Neural cell (in vitro differentiated cells): ENCODE results near the gene NEIL1. TPM values are rescaled to one million over a fixed set of nuclear protein-coding genes. Genes with fewer than 3 reads are reported as not detected.

Experiments used
- H2AFZ ChIP-seq: fragments of 200-600, 300-800 bp; sonication (generic), shearing (Covaris generic); 2 replicates; pipeline ENCODE4 v1.6.0; 2014; ENCODE audit warnings: low read depth, mild to moderate bottlenecking, antibody characterized with exemption, low read length, moderate library complexity
- H3F3A ChIP-seq: fragments of 200-600 bp; shearing (Covaris generic); 2 replicates; pipeline ENCODE4 v1.6.1; 2016; ENCODE audit warnings: mild to moderate bottlenecking, moderate library complexity, mixed read lengths, antibody characterized with exemption, low read length; ENCODE audit not compliant: insufficient read depth, poor library complexity, severe bottlenecking
- H3K27ac ChIP-seq: fragments of 200-600, 300-800 bp; sonication (generic), shearing (Covaris generic); 2 replicates; pipeline ENCODE4 v1.5.1; 2014; ENCODE audit warnings: mild to moderate bottlenecking, low read length, moderate library complexity
- H3K27me3 ChIP-seq: fragments of 300-800, 200-600 bp; sonication (generic), shearing (Covaris generic); 2 replicates; pipeline ENCODE4 v1.6.0; 2014; ENCODE audit warnings: mild to moderate bottlenecking, low read depth, low read length, moderate library complexity; ENCODE audit not compliant: insufficient read depth
- H3K36me3 ChIP-seq: fragments of 300-800, 200-600 bp; sonication (generic), shearing (Covaris generic); 2 replicates; pipeline ENCODE4 v1.5.1; 2014; ENCODE audit warnings: mild to moderate bottlenecking, antibody characterized with exemption, low read length, moderate library complexity; ENCODE audit not compliant: insufficient read depth
- H3K4me2 ChIP-seq: fragments of 300-800, 200-600 bp; sonication (generic), shearing (Covaris generic); 2 replicates; pipeline ENCODE4 v1.6.0; 2014; ENCODE audit warnings: mild to moderate bottlenecking, low read length
- H3K4me3 ChIP-seq: fragments of 300-800, 200-600 bp; sonication (generic), shearing (Covaris generic); 2 replicates; pipeline ENCODE4 v1.5.1; 2014; ENCODE audit warnings: mild to moderate bottlenecking, low read length, moderate library complexity
- H3K79me2 ChIP-seq: fragments of 200-600 bp; shearing (Covaris generic); replicated peaks from 2 replicates; pipeline ENCODE4 v1.6.0; 2014; ENCODE audit warnings: mild to moderate bottlenecking, low read length, moderate library complexity; ENCODE audit not compliant: insufficient read depth
- H3K9ac ChIP-seq: fragments of 300-800, 200-600 bp; sonication (generic), shearing (Covaris generic); 2 replicates; pipeline ENCODE4 v1.6.1; 2016; ENCODE audit warnings: mild to moderate bottlenecking, low read length, mixed read lengths
- H3K9me2 ChIP-seq: fragments of 200-600 bp; shearing (Covaris generic); 2 replicates; pipeline ENCODE4 v1.6.1; 2016; ENCODE audit warnings: mild to moderate bottlenecking, low read length, mixed read lengths; ENCODE audit not compliant: insufficient read depth
- H3K9me3 ChIP-seq: fragments of 200-600, 300-800 bp; sonication (generic), shearing (Covaris generic); 2 replicates; pipeline ENCODE4 v1.6.1; 2016; ENCODE audit warnings: mild to moderate bottlenecking, mixed run types, low read length, moderate library complexity, mixed read lengths
- H4K20me1 ChIP-seq: fragments of 200-600 bp; shearing (Covaris generic); 2 replicates; pipeline ENCODE4 v1.6.1; 2016; ENCODE audit warnings: mild to moderate bottlenecking, mixed run types; ENCODE audit not compliant: insufficient read depth
- EP300 ChIP-seq: fragments of 450-650 bp; conservative IDR thresholded peaks from 2 replicates; pipeline ENCODE4 v1.6.1; 2014; ENCODE audit warnings: antibody characterized with exemption, mild to moderate bottlenecking, moderate library complexity; ENCODE audit not compliant: poor library complexity, severe bottlenecking
- EZH2 ChIP-seq: fragments of 200-600, 300-800 bp; shearing (Covaris generic), sonication (generic); IDR thresholded peaks from 2 replicates; pipeline ENCODE4 v1.6.1; 2014; ENCODE audit warnings: antibody characterized with exemption, low read length, borderline replicate concordance, mild to moderate bottlenecking; ENCODE audit not compliant: insufficient read depth, poor library complexity, severe bottlenecking
- MXI1 ChIP-seq: fragments of 450-650 bp; conservative IDR thresholded peaks from 2 replicates; pipeline ENCODE4 v1.6.1; 2014; ENCODE audit warnings: antibody characterized with exemption, mild to moderate bottlenecking; ENCODE audit not compliant: poor library complexity, severe bottlenecking
- POLR2AphosphoS5 ChIP-seq: IDR thresholded peaks from 2 replicates; pipeline ENCODE4 v1.6.1; 2012
- RAD21 ChIP-seq: fragments of 450-650 bp; conservative IDR thresholded peaks from 2 replicates; pipeline ENCODE4 v1.6.1; 2014; ENCODE audit warnings: antibody characterized with exemption, mild to moderate bottlenecking, moderate library complexity
- SMC3 ChIP-seq: fragments of 450-650 bp; conservative IDR thresholded peaks from 2 replicates; pipeline ENCODE4 v1.6.1; 2014; ENCODE audit warnings: antibody characterized with exemption, mild to moderate bottlenecking, moderate library complexity; ENCODE audit not compliant: poor library complexity
- TAF1 ChIP-seq: IDR thresholded peaks from 2 replicates; pipeline ENCODE4 v1.6.1; 2012; ENCODE audit warnings: low read depth
- polyA plus RNA-seq: library from polyadenylated mRNA; depleted of rRNA; stranded (reverse); fragments of >200 nt; gene quantifications from 2 replicates; pipeline ENCODE4 v1.2.3, GENCODE V29; 2014
- TF ChIP-seq, protein P1 (sequence below): IDR thresholded peaks from 2 replicates; pipeline ENCODE4 v1.6.1; 2012; ENCODE audit warnings: borderline replicate concordance
- TF ChIP-seq, protein P2 (sequence below): fragments of 450-650 bp; IDR thresholded peaks from 2 replicates; pipeline ENCODE4 v1.5.1; 2014; ENCODE audit warnings: antibody characterized with exemption, mild to moderate bottlenecking, moderate library complexity; ENCODE audit not compliant: poor library complexity, severe bottlenecking

Gene NEIL1
- polyA plus RNA-seq, 1 donor from 2014 or later = 18.6 TPM

DNA sequence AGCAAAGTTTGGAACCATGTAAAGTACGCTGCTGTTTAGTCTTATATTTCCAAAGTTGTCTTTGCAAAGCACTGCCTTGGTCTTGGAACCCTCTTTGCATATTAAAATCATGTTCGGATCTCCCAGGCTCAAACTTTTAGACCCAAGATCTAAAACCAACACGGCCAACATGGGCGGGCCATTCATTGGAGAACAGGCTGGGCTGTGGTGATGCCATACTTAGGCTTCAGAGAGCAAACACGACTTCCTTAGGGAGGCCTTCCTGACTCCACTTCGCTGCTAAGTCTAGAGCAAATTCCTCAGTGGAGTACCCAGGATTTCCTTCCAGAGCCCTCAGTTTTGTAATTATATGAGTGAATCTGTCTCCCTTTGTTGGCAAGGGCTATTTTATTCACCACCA, 18.0 kb downstream of the NEIL1 start:
- no peaks in the 10 kb centered on the region for H3K36me3 ChIP-seq
- H2AFZ ChIP-seq = no peak overlapping the region
- H3K4me2 ChIP-seq = no peak overlapping the region
- H3K9me2 ChIP-seq = no peaks in the 10 kb centered on the region
- no peaks in the 10 kb centered on the region for H3F3A ChIP-seq
- no peak overlapping the region for H3K27ac ChIP-seq
- H4K20me1 ChIP-seq = no peaks in the 10 kb centered on the region
- H3K27me3 ChIP-seq = no peaks in the 10 kb centered on the region
- H3K9ac ChIP-seq = no peak overlapping the region
- H3K79me2 ChIP-seq = no peaks in the 10 kb centered on the region
- TF ChIP-seq MXI1 = no peak
- TF ChIP-seq EZH2 = no peak
- TF ChIP-seq SMC3 = no peak
- TF ChIP-seq, protein P1, sequence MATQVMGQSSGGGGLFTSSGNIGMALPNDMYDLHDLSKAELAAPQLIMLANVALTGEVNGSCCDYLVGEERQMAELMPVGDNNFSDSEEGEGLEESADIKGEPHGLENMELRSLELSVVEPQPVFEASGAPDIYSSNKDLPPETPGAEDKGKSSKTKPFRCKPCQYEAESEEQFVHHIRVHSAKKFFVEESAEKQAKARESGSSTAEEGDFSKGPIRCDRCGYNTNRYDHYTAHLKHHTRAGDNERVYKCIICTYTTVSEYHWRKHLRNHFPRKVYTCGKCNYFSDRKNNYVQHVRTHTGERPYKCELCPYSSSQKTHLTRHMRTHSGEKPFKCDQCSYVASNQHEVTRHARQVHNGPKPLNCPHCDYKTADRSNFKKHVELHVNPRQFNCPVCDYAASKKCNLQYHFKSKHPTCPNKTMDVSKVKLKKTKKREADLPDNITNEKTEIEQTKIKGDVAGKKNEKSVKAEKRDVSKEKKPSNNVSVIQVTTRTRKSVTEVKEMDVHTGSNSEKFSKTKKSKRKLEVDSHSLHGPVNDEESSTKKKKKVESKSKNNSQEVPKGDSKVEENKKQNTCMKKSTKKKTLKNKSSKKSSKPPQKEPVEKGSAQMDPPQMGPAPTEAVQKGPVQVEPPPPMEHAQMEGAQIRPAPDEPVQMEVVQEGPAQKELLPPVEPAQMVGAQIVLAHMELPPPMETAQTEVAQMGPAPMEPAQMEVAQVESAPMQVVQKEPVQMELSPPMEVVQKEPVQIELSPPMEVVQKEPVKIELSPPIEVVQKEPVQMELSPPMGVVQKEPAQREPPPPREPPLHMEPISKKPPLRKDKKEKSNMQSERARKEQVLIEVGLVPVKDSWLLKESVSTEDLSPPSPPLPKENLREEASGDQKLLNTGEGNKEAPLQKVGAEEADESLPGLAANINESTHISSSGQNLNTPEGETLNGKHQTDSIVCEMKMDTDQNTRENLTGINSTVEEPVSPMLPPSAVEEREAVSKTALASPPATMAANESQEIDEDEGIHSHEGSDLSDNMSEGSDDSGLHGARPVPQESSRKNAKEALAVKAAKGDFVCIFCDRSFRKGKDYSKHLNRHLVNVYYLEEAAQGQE = no peak
- TF ChIP-seq, protein P2, sequence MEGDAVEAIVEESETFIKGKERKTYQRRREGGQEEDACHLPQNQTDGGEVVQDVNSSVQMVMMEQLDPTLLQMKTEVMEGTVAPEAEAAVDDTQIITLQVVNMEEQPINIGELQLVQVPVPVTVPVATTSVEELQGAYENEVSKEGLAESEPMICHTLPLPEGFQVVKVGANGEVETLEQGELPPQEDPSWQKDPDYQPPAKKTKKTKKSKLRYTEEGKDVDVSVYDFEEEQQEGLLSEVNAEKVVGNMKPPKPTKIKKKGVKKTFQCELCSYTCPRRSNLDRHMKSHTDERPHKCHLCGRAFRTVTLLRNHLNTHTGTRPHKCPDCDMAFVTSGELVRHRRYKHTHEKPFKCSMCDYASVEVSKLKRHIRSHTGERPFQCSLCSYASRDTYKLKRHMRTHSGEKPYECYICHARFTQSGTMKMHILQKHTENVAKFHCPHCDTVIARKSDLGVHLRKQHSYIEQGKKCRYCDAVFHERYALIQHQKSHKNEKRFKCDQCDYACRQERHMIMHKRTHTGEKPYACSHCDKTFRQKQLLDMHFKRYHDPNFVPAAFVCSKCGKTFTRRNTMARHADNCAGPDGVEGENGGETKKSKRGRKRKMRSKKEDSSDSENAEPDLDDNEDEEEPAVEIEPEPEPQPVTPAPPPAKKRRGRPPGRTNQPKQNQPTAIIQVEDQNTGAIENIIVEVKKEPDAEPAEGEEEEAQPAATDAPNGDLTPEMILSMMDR = no peak
- no peak for TF ChIP-seq EP300
- TF ChIP-seq TAF1 = no peak
- no peak for TF ChIP-seq POLR2AphosphoS5
- TF ChIP-seq RAD21 = no peak
- H3K9me3 ChIP-seq = no peaks in the 10 kb centered on the region
- H3K4me3 ChIP-seq = no peak overlapping the region

DNA sequence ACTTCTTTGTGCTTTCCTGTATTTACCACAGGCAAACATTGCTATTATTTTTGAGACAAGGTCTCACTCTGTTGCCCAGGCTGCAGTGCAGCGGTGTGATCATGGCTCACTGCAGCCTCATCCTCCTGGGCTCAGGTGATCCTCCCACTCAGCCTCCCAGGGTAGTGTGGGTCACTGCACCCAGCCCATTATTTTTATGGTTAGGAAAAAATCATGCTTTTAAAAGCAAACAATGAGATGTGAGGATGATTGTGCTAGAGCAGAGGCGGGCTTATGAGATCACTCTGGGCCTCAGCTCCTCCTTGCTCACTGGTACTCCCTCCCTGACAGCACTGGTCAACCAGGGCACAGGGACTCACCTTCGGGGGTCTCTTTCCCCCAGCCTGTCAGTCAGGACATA, 19.3 kb downstream of the NEIL1 start:
- no peaks in the 10 kb centered on the region for H3K79me2 ChIP-seq
- no peaks in the 10 kb centered on the region for H3F3A ChIP-seq
- H3K9me2 ChIP-seq = no peaks in the 10 kb centered on the region
- H3K27ac ChIP-seq = no peak overlapping the region
- TF ChIP-seq EP300 (no peak), SMC3 (no peak)
- TF ChIP-seq, protein P2 = no peak
- no peak overlapping the region for H3K4me3 ChIP-seq
- no peaks in the 10 kb centered on the region for H3K27me3 ChIP-seq
- no peak overlapping the region for H3K4me2 ChIP-seq
- H2AFZ ChIP-seq = no peak overlapping the region
- no peak overlapping the region for H3K9ac ChIP-seq
- H3K36me3 ChIP-seq = no peaks in the 10 kb centered on the region
- H4K20me1 ChIP-seq = no peaks in the 10 kb centered on the region
- H3K9me3 ChIP-seq = no peaks in the 10 kb centered on the region
